IPS-11a (cell line): Measurements from ENCODE around the gene NSUN5.
"Not testable (repeated sequence)": the region's sequence is repeated elsewhere in the genome, so short reads cannot be mapped to it uniquely, and the experiment has no call there.

Source experiments
- H3K4me3 ChIP-seq: one replicate; pipeline ENCODE4 v1.5.1; 2013; ENCODE audit warnings: low read depth, low read length, control low read depth

NSUN5 gene

GRCh38 chr7:73308665-73309214 lies at the start of gene NSUN5:
NSUN5 (minus strand) TSS chr7:73308826; CDS start chr7:73308790, 36 bp downstream.
- peak within 1 kb of the TSS; percentile 76 for H3K4me3 ChIP-seq

- no peak overlapping the region for H3K4me3 ChIP-seq
Measured at GRCh38 chr7:73356159-73356558, 47.5 kb upstream of the NSUN5 start.

- no peak overlapping the region for H3K4me3 ChIP-seq
Measured at GRCh38 chr7:73354821-73355220, 46.2 kb upstream of the NSUN5 start.

GRCh38 chr7:73354196-73354595 lies 45.6 kb upstream of the NSUN5 start:
- no peak overlapping the region for H3K4me3 ChIP-seq

- H3K4me3 ChIP-seq = no peak overlapping the region
Measured at GRCh38 chr7:73353243-73353642, 44.6 kb upstream of the NSUN5 start.

- no peak overlapping the region for H3K4me3 ChIP-seq
Measured at GRCh38 chr7:73352784-73353183, 44.2 kb upstream of the NSUN5 start.

GRCh38 chr7:73351447-73352167 lies 43.0 kb upstream of the NSUN5 start:
- no peak overlapping the region for H3K4me3 ChIP-seq

GRCh38 chr7:73350306-73351068 lies 41.9 kb upstream of the NSUN5 start:
- H3K4me3 ChIP-seq = no peak overlapping the region

GRCh38 chr7:73349763-73350162 lies 41.1 kb upstream of the NSUN5 start:
- H3K4me3 ChIP-seq = no peak overlapping the region

GRCh38 chr7:73345951-73346350 lies 37.3 kb upstream of the NSUN5 start:
- H3K4me3 ChIP-seq = no peak overlapping the region

GRCh38 chr7:73345538-73345937 lies 36.9 kb upstream of the NSUN5 start:
- H3K4me3 ChIP-seq = no peak overlapping the region

- H3K4me3 ChIP-seq = no peak overlapping the region
Measured at GRCh38 chr7:73343671-73344380, 35.2 kb upstream of the NSUN5 start.

- no peak overlapping the region for H3K4me3 ChIP-seq
Measured at GRCh38 chr7:73342645-73343044, 34.0 kb upstream of the NSUN5 start.

GRCh38 chr7:73341877-73342276 lies 33.3 kb upstream of the NSUN5 start:
- no peak overlapping the region for H3K4me3 ChIP-seq

- no peak overlapping the region for H3K4me3 ChIP-seq
Measured at GRCh38 chr7:73340514-73340913, 31.9 kb upstream of the NSUN5 start.

- H3K4me3 ChIP-seq = no peak overlapping the region
Measured at GRCh38 chr7:73338321-73338720, 29.7 kb upstream of the NSUN5 start.

GRCh38 chr7:73332447-73332846 lies 23.8 kb upstream of the NSUN5 start:
- no peak overlapping the region for H3K4me3 ChIP-seq

GRCh38 chr7:73330772-73331171 lies 22.1 kb upstream of the NSUN5 start:
- H3K4me3 ChIP-seq = no peak overlapping the region

- H3K4me3 ChIP-seq = no peak overlapping the region
Measured at GRCh38 chr7:73329861-73330581, 21.4 kb upstream of the NSUN5 start.

GRCh38 chr7:73328696-73329095 lies 20.1 kb upstream of the NSUN5 start:
- H3K4me3 ChIP-seq = no peak overlapping the region

- H3K4me3 ChIP-seq = not testable (repeated sequence)
Measured at GRCh38 chr7:73327922-73328321, 19.3 kb upstream of the NSUN5 start, which contains the start of the genes FKBP6 and TRIM50. FKBP6 (plus strand) TSS chr7:73328161; CDS start chr7:73328429, 268 bp downstream. TRIM50 (minus strand) TSS chr7:73328082; CDS start chr7:73324787, 3,295 bp downstream.
